Measurements from ENCODE around the gene FBXO9.
"Not testable (repeated sequence)": the region's sequence is repeated elsewhere in the genome, so short reads cannot be mapped to it uniquely, and the experiment has no call there.

The FBXO9 gene

DNA sequence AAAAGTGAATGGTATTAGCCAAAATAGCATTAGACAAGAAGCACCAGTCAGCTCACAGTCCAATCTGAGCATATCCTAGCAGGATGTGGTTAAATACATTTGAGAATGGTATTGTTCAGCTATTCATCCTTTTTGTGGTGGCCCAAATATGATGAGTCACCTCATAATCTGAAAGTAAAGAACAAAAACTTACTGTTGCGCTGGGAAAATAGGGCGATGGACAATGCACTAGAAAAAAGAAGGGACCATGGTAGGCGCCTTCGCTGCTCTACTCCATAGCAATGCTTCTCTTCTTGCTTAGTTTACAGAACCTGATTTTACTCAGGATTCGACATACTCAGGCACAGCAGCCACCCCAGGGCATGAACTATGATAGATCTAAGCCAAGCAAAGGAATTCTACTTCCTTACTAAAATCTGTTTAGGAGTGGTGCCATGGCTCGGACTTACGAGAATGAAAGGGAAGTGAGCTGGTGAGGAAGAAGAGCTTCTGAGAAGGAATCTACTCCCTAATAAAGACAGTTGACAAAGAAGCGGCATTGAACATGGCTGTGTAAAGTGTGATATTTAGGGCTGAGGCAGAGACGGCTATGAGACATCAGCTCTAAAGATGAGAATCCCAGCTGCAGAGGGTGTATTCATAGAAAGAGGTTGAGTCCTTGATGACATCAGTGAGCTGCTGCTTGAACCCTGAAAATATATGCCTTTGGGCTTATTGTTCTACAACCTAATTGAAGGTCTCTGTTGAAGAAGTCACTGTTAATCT is 16.6 kb upstream of the FBXO9 start:
- DNase-seq, result peak; percentile 55

DNA sequence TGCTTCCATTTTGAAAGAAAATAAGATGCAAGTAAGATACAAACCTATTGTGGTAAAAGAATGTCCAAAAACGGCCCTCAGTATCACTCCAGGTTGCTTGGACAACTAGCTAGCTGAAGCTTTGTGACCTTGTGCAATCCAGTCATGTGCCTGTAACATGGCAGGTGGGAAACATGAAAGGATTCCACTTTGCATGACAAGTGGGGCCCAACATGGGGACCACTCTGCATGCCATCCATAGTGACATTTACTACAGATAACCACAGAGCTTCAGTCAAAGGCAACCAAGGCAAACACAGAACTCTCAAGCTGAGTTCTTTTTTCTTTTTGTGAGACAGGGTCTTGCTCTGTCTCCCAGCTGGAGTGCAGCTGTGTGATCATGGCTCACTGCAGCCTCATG is 15.8 kb upstream of the FBXO9 start:
- DNase-seq, result no peak

DNA sequence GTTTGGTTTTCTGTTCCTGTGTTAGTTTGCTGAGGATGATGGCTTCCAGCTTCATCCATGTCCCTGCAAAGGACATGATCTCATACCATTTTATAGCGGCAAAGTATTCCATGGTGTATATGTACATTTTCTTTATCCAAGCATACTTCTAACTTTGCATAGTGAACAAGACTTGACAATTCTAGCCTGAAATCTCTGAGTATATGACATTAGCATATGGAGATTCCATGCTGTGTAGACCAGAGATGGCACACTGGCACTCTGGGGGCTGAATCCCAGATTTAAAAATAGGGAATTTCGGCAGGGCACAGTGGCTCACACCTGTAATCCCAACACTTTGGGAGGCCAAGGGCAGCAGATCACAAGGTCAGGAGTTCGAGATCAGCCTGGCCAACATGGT is 13.1 kb upstream of the FBXO9 start:
- DNase-seq, result not testable (repeated sequence)

DNA sequence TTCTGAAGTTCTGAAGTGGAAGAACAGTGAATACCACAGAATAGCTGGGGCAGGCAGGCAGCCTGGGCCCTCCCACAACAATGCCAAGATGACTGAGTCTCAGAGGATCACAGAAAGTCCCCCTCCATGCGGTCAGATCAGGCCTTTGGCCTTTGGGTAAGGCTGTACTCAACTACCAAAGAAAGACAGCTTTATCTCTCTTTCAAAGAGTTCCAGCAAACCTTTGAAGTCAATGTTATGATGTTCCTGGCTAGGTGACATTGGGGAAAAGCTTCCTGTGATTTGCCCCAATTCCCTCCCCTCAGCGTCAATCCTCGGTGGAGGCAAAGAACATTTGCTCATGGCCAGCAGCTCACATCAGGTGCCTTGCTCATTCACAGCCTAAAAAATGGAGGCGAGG is 10.7 kb upstream of the FBXO9 start:
- DNase-seq, result no peak

DNA sequence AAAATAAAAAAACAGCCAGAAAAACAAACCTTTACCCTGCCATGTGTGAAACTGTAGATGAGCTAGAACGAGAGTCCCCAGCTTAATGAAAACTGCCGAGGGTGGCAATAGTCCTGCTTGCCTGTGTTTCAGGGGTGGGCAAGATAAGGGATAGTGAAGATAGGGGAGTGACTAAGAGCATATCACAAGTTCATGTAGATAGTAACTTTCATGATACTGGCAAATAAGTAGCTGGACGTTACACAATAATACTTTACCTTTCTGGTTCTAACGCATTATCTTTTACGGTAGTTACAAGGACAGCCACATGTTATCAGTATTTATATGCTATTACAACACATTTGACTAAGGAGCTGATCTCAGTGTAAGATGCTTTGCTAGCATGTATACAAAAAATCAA is 9.3 kb upstream of the FBXO9 start:
- no peak for DNase-seq

DNA sequence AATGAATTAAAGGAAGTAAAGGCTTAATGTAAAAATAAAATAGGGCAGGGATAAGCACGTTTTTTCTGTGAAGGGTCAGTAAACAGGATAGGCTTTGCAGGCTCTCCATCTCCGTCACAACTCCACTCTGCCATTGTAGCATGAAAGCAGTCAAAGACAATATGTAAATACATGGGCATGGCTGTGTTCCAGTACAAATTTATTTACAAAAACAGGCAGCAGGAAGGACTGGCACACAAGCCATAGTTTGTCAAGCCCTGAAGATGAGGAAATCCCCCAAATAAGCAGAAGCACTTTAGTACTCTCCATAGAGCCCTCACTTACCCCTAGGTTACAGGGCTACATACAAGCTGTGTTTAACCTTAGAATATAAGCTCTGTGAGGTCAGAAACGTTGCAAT is 8.9 kb upstream of the FBXO9 start:
- DNase-seq, result no peak

DNA sequence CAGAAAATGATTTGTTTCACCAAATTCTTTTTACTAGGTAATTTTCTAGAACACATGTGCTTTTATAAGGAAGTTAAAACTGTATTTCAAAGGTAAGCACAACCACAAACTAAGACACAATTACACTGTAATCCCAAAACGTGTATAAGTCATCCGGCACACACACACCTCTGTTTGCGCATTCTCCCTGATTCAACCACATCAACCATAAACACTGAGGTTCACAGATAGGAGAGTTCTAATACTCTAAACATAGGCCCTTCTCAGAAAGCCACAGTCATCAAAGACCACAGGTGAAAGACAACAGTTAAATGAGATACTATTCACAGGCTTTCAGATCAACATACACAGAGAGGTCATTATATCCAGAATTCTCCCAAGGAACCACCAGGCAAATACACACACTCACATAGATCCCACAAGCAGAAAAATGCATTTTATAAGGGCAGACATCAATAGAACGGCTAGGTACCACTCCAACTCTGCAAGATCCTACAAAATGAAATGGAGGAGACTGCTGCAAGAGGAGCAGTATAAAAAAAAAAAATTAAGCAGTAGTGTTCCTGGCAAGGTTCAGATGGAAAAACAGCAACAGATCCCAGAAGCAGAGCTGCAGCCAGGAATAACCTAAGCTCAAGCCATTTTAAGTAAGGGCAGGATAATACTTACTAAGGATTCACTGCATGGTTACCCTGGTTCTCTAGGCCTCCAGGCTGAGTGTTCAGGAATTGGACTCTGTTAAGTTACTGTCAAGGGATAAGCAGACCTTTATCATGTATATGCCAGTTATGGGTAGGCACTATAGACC is 6.6 kb upstream of the FBXO9 start:
- DNase-seq, result no peak

DNA sequence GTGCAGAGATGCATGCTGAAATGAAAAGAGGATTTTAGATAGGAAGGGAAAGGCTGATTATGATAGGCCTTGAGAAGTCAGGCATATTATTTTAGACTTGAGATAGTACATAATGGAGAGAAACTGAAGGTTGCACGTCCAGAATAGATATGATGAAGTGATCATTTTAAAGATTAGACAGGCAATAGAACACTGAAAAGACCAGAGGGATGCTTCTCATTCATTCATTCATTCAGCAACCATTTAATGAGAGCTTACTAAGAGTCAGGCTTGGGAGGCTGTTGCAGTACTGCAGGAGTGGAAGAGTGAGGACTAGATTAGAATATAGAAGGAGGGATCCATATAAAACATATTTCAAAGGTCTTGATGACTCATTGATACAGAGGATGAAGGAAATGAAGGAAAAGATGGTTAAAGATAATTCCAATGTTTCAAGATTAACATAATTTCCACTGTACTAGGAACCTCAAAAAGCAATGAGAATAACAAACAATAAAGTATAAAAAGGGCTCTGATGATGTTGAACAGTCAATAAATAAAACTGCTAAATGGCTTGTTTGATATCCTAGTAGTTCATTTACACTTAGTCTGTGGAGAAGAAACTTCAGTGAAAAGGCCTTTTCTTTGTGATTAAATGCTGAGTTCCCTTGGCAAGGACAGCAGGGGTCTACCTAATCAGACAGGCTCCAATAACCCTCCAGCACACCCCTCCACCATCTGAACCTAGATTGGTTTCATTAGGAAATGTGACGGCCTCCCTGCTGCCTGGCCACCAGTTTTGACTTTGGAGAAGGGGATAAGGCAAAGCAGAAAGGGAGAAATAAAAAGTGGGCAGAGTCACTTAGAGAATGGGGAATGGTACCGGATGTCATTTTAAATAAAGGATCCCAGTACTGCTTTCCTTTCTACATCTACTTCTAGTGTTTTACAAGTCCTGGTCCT is 5.3 kb upstream of the FBXO9 start:
- DNase-seq, result no peak

DNA sequence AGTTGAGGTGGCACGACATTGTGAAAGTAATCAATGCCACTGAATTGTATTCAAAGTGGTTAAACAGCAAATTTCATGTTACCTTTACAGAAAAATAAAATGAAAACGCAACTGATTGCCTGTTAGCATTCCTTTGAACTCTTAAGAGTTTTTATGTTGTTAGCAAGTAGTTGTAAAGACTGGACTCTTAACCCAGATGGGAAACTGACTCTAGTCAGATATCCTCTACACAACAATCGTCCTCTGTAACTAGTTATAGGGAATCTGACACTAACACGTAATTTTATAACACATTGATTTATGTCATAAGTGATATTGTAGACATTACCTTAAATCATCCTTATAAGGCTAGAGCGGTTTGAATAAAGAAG is 3.0 kb upstream of the FBXO9 start:
- DNase-seq, result no peak

DNA sequence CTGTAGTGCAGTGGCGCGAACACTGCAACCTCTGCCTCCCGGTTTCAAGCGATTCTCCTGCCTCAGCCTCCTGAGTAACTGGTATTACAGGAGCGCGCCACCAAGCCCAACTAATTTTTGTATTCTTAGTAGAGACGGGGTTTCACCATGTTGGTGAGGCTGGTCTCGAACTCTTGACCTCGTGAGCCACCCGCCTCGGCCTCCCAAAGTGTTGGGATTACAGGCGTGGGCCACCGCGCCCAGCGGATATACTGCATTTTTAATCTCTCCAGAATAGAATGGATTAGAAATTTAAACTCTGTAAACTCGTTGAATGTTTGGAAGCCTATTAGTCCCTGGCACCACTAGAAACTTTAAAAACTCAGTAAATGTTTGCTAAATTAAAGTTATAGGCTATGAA is 949 bp upstream of the FBXO9 start:
- DNase-seq, result not testable (repeated sequence)

DNA sequence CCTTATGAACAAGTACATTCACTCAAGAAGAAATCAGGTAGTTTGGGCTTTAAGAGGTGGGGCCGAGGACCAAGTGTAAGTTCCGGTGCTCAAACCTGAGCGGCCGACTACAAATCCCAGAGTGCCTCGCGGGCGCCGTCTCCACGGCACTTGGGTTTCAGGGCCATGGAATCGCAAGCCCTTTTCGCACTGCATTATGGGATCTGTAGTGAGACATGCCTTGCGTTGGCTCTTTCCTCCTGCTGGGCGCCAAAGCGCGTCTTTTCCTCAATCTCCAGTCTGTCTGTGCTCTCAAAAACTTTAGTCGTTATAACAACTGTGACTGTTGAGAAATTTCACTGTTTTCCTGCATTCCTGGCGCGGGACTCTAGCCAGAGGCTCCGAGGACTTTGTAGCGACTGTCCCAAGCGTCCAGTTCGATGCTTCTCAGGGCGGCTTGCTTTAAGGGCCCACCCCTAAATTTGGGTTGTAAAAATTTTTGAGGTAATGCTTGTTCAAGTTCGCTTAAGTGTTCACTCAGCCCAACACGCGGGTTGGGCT is 408 bp upstream of the FBXO9 start:
- peak; percentile 97 for DNase-seq

DNA sequence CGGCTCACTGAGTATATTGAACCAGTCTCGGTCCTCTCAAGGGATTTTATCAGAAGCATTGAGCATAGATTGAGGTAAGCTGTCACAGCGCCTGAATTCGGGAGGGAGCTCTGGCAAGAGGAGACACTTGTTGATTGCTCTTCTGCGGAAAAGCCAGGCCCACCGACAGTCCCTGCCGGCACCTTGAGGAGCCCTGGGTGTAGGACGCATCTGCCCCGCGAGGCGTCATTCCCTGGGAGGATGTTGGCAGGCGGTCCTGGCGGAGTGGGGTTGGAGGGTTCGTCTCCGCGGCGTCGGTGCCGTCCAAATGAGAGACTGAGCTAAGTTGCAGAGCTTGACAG is 843 bp downstream of the FBXO9 start:
- DNase-seq, result no peak

DNA sequence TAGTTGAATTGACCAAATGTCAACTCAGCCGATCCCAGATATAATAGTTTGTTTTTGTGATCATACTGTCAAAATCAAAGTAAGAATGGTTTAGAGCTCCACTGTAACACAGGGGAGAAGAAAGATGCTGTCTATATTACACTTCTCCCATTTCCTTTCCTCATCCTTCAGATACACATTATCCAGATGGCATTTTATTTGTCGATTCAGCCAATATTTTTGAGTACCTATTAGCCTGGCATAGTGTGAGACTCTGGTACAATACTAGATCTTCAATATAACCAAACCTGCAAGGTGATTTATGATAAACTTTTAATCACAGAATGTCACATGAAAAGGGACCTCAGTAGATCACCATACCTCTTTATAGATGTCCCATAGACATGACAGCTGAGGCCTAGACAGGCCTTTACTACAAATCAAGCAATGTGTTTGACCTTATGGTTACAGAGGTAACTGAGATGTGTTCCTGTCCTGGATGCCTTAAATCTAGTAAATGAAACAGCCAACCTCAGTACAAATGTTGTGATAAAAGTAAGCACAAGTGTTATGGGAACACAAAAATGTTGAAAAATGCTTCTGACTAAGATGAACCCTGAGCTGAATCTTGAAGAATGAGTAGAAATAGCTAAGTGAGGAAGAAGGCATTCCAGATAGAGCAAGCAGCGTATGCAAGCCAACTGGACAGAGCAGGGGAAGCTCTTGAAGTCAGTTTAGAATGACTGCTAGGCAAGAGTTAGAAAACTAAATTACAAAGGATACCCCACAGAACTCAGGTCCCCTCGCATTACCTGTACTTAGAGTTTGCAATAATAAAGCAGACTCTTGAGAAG is 1.9 kb downstream of the FBXO9 start:
- no peak for DNase-seq

DNA sequence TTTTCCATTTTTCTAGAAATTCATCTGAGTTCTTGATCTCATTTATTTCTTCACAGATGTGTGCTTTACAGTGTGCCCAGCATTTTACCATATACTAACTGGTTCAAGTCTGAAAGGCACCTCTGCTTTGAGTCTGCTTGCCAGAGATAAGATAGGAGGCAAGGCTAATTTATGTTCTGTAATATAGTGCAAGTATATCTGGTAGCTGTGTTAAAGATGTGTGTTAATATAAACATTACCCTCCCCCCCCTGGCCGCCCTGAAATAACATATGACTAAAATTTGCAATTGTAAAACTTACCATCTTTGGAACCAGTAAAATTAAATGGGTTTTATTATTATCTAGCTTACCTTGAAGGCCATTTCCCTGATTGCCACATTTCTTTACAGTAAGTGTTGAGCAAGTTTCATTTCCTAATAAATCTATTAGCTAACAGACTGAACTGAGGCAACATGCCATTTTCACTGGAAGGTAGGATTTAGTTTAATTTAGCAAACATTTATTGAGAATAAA is 2.7 kb downstream of the FBXO9 start:
- DNase-seq, result no peak

DNA sequence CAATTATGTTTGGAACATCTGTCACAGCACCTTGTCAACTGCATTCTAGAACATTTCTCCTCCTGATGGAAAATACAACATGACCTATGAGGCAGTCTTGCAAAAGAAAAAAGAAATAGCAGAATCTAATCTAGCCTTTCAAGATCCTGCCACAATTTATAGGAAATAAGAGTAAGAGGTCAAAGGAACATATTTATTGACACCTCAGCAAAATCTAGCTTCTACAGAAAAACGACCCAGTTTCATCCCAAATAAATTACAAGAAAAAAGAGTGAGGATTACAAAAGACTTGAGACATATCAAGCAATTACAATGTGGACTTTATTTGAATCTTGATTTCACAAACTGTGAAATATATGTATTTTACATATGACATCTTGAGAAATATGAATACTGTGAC is 4.2 kb downstream of the FBXO9 start:
- no peak for DNase-seq

DNA sequence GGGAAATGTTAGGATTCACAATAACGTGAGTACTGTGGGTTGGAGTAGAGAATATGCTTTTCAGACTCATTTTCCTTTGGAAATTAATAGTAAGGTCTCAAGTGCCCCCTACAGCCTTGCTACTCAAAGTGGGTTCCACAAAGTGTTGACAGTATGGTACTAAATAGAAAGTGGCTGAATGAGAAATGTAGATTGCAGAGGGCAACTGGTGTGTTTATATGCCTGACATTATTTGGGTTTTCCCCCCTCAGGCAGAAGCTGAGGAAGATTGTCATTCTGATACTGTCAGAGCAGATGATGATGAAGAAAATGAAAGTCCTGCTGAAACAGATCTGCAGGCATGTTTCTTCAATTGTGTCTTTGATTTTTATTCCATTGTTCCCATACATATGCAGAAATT is 5.6 kb downstream of the FBXO9 start:
- peak; percentile 26 for DNase-seq

DNA sequence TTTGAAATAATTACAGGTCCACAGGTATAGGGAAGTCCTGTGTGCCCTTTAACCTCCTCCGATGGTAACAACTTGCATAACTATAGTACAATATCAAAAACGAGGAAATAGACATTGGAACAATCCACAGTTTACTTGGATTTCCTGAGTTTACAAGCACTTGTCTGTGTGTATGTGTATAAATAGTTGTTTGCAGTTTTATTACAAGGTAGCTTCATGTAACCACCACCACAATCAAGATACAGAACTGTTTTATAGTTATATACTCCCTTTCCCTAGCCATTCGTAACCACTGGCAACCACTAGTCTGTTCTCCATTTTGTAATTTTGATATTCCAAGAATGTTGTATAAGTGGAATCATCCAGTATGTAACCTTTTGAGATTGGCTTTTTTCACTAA is 9.1 kb downstream of the FBXO9 start:
- no peak for DNase-seq

DNA sequence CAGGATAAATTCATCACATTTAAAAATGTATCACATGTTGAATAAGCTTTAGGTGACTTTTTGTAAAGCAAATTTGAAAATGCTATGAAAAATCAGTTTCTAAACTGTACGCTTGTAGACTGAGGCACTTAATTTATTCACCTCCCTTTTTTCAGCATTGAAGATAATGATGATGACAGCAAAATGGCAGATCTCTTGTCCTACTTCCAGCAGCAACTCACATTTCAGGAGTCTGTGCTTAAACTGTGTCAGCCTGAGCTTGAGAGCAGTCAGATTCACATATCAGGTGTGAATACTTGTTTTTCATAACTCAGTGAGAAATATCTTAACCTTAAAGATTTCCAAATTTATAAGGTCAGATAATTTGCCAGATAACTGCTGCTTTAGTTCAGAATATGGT is 15.6 kb downstream of the FBXO9 start:
- no peak for DNase-seq

DNA sequence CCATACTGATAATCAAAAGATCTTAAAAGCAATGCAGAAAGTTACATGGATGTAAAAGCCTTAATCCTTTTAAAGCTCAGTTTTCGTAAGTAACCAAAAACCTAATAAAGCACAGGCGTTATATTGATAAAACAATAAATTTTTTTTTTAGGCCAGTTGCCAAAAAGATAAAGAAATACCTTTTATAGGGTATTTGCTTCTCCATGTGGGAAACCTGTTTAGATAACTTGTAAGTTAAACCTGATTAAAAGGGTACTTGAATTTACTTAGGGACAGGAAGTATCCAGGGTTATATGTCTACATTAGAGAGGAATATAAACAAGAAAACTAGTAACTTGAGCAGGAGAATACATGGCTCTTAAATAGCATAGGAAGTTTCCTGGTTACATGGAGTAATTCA is 21.1 kb downstream of the FBXO9 start:
- DNase-seq, result no peak

DNA sequence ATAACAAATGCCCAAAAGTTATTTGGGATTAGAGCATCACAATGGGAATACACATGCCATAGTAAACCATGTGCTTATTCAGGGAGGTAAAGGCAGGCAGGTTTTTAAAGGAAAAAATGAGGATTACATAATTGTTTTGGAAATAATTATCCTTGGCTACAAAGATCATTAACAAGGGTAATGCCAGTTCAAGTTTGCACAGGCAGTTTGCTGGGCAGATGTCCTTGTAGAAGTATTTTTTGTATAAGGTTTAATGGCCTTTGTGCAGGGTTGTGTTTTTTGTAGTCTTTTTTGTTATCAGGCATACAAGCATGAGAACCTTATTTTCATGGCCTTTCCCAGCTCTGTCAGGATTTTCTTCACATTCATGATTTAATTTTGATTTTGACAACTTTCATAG is 24.7 kb downstream of the FBXO9 start:
- no peak for DNase-seq

DNA sequence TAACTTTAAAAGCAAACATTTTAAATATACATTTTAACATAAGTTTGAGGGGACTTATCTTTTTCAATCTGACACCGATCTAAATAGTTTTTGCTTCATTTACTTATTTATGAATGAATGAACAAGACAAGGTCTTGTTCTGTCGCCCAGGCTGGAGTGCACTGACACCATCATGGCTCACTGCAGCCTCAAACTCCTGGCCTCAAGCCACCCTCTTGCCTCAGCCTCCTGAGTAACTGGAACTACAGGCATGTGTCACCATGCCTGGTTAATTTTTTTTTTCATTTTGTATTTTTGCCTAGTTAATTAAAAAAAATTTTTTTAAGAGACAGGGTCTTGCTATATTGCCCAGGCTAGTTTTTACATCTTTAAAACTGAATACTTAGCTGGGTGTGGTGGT is 25.4 kb downstream of the FBXO9 start:
- no peak for DNase-seq

DNA sequence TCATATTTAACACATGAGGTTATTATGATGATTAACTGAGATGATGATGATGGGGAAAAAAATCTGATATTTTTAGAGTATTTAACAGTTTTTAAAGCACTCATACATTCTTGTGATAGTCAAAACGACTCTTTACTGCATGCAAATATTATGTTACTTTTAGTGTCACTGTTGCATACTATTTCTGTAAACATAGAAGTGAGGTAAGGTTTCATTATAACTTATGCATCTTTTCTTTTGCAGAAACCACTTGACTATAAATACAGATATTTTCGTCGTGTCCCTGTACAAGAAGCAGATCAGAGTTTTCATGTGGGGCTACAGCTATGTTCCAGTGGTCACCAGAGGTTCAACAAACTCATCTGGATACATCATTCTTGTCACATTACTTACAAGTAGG is 30.1 kb downstream of the FBXO9 start:
- no peak for DNase-seq
